Common myeloid progenitor, CD34-positive (primary cell): ENCODE results near the gene GFRA1.

Source experiments
- CTCF ChIA-PET: fragments of 350-600 bp; sonication (Branson Sonifier 250); formaldehyde crosslinking; loops from one replicate; lab custom pipeline; 2021; ENCODE audit warnings: antibody characterized with exemption; lab: Charles Lee
- POLR2A ChIA-PET: fragments of 350-600 bp; sonication (Branson Sonifier 250); formaldehyde crosslinking; loops from one replicate; lab custom pipeline; 2021; ENCODE audit warnings: antibody characterized with exemption; lab: Charles Lee
- DNase-seq, 3 donors: peaks; one replicate each; pipeline versions ENCODE4 v3.0.0 to v3.0.0-alpha.2; 2013
- H3K27ac ChIP-seq, 2 experiments: 1 replicate in 1 of 2; 2 replicates in 1 of 2; pipeline ENCODE4 v1.7.0; 2013; ENCODE audit warnings: inconsistent platforms in 2 of 2, low read length in 2 of 2, mild to moderate bottlenecking in 2 of 2, low read depth in 1 of 2, moderate library complexity in 1 of 2; ENCODE audit not compliant: severe bottlenecking in 2 of 2, insufficient read depth in 1 of 2, poor library complexity in 1 of 2
- H3K27me3 ChIP-seq, 5 experiments: replicated peaks in 2 of 5; 1 replicate in 3 of 5; 2 replicates in 2 of 5; pipeline versions ENCODE4 v1.6.1 to v1.7.0; 2013; ENCODE audit warnings: low read length in 4 of 5, mild to moderate bottlenecking in 2 of 5, moderate library complexity in 2 of 5, inconsistent platforms in 1 of 5; ENCODE audit not compliant: insufficient read depth in 5 of 5, control insufficient read depth in 4 of 5
- H3K36me3 ChIP-seq, 4 experiments: 1 replicate in 2 of 4; 2 replicates in 2 of 4; pipeline versions ENCODE4 v1.6.1 to v1.7.0; 2013; ENCODE audit warnings: low read length in 3 of 4, control low read depth in 1 of 4, mild to moderate bottlenecking in 1 of 4; ENCODE audit not compliant: control insufficient read depth in 4 of 4, insufficient read depth in 4 of 4
- H3K4me1 ChIP-seq, 4 experiments: 1 replicate in 3 of 4; 2 replicates in 1 of 4; pipeline versions ENCODE4 v1.6.1 to v1.7.1; 2013; ENCODE audit warnings: low read length in 3 of 4, mild to moderate bottlenecking in 3 of 4, control low read depth in 1 of 4, inconsistent platforms in 1 of 4, moderate library complexity in 1 of 4; ENCODE audit not compliant: control insufficient read depth in 4 of 4, insufficient read depth in 4 of 4; ENCODE audit errors: control extremely low read depth in 1 of 4
- H3K4me3 ChIP-seq, 7 experiments: 1 replicate in 4 of 7; 2 replicates in 3 of 7; pipeline versions ENCODE4 v1.5.1 to v1.7.0; 2013; ENCODE audit warnings: mild to moderate bottlenecking in 7 of 7, low read length in 6 of 7, moderate library complexity in 6 of 7, inconsistent platforms in 2 of 7, low read depth in 2 of 7, control low read depth in 1 of 7; ENCODE audit not compliant: insufficient read depth in 4 of 7, control insufficient read depth in 1 of 7; ENCODE audit errors: extremely low read depth in 1 of 7
- H3K9me3 ChIP-seq, 5 experiments: 1 replicate in 4 of 5; 2 replicates in 1 of 5; pipeline versions ENCODE4 v1.6.1 to v1.7.1; 2013; ENCODE audit warnings: low read length in 4 of 5, mild to moderate bottlenecking in 2 of 5, inconsistent platforms in 1 of 5, low read depth in 1 of 5, moderate library complexity in 1 of 5; ENCODE audit not compliant: control insufficient read depth in 4 of 5, insufficient read depth in 2 of 5; ENCODE audit errors: control extremely low read depth in 1 of 5
- WGBS: methylation state at CpG from one replicate; pipeline ENCODE4 v1.1.5; 2013; ENCODE audit not compliant: insufficient coverage; 5-methylcytosine and 5-hydroxymethylcytosine counted together

The GFRA1 gene

DNA sequence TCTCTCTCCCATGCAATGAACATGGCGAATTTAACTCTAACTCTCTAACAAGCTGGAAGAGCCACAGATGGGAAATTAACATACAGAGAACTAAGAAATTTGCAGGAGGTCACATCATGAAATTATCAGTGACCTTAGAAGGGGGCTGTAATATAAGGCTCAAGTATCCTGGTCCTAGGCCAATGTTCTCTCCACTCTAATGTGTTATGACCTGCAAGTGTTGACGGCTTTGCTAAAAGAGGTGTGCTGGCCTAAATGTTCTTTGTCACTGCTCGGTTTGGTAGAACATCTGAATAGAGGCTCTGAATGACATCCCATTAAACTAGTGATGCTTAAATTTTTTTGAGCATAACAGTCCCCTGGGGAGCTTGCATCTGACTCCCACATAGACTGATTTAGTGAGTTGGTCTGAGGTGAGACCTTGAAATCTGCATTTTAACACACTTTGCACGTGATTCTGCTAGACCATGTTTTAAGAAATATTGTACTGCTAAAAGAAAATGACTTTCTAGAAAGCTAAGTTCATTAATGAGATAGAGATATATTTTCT is 129.3 kb downstream of the GFRA1 start:
- Histone ChIP-seq H3K27me3 (peaks cover 0 to 12% (median 0%) of the 10 kb centered on the region in 5 experiments), H3K4me1 (no peaks in the 10 kb centered on the region), H3K4me3 (no peak overlapping the region), H3K36me3 (no peaks in the 10 kb centered on the region), H3K27ac (no peak overlapping the region), H3K9me3 (no peaks in the 10 kb centered on the region)
- WGBS: 100% methylated on average over 2 of the region's 4 CpGs
- ChIA-PET CTCF (no interaction called here), POLR2A (no interaction called here)
- no peak for DNase-seq

DNA sequence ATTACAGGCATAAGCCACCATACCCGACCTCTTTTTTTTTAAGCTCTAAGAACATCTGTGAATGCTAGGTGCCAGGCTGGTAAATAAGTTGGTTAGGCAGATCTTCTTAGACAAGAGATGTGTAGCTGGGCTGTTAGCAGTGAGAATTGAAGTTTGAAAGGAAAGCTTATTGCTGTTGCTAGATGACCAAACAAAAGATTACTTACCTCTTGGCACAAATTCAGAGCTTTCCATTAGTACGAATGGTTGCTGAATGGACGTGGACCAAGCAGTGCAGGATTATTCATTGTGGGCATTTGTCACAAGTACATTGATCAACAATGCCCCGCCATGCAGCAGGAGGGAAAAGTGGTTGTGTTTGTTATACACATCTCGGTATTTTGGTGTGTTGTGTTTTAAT is 131.2 kb downstream of the GFRA1 start:
- POLR2A ChIA-PET: no interaction called here
- CTCF ChIA-PET: no interaction called here
- H3K27me3 ChIP-seq: peaks cover 0 to 8% (median 0%) of the 10 kb centered on the region in 5 experiments
- no peaks in the 10 kb centered on the region for H3K4me1 ChIP-seq
- H3K27ac ChIP-seq: no peak overlapping the region
- H3K4me3 ChIP-seq: no peak overlapping the region
- WGBS: 100% methylated on average over 3 of the region's 5 CpGs
- no peaks in the 10 kb centered on the region for H3K36me3 ChIP-seq
- H3K9me3 ChIP-seq: no peaks in the 10 kb centered on the region
- DNase-seq: no peak

GRCh38 chr10:116141246-116141645 is 131.8 kb downstream of the GFRA1 start:
- 93% methylated on average over 3 of the region's 5 CpGs for WGBS
- no peak for DNase-seq

GRCh38 chr10:116139886-116140285 is 133.1 kb downstream of the GFRA1 start:
- Histone ChIP-seq H3K4me1 (no peaks in the 10 kb centered on the region), H3K27me3 (peaks cover 0 to 6% (median 0%) of the 10 kb centered on the region in 5 experiments), H3K4me3 (no peak overlapping the region), H3K27ac (no peak overlapping the region), H3K36me3 (no peaks in the 10 kb centered on the region), H3K9me3 (no peaks in the 10 kb centered on the region)
- CTCF ChIA-PET: no interaction called here
- 60% methylated on average over 3 of the region's 3 CpGs for WGBS
- POLR2A ChIA-PET: no interaction called here
- DNase-seq: no peak

More at GRCh38 chr10:116141246-116141645, 131.8 kb downstream of the GFRA1 start:
- ChIA-PET POLR2A (no interaction called here), CTCF (no interaction called here)
- no peaks in the 10 kb centered on the region for H3K9me3 ChIP-seq
- no peak overlapping the region for H3K27ac ChIP-seq
- no peaks in the 10 kb centered on the region for H3K4me1 ChIP-seq
- no peak overlapping the region for H3K4me3 ChIP-seq
- H3K36me3 ChIP-seq: no peaks in the 10 kb centered on the region
- H3K27me3 ChIP-seq: peaks cover 0 to 5% (median 0%) of the 10 kb centered on the region in 5 experiments

- no peak for DNase-seq
- Histone ChIP-seq H3K27ac (no peak overlapping the region), H3K36me3 (no peaks in the 10 kb centered on the region), H3K9me3 (no peaks in the 10 kb centered on the region), H3K4me3 (no peak overlapping the region), H3K4me1 (no peaks in the 10 kb centered on the region), H3K27me3 (peaks cover 0 to 6% (median 0%) of the 10 kb centered on the region in 5 experiments)
- WGBS: 80% methylated on average over 2 of the region's 4 CpGs
- POLR2A ChIA-PET: no interaction called here
- CTCF ChIA-PET: no interaction called here
Measured at GRCh38 chr10:116138897-116139296, 134.1 kb downstream of the GFRA1 start.

DNA sequence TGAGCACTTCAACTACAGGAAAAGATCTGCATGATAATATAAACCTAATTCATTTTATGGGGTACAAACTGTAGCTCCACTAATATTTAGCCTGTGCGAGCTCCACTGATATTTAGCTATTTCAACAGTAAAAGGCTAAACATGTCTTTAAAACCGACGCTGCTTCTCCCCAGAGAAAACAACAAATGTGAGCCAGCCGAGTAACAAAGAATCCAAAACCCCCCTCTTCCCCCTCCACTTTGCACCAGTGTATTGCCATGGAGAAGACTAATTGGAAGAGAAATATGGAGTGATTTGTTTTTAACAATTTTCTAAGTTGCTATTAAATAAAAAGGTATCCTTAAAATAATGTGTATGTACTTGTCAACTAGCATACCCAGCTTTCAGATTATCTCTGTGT is 136.7 kb downstream of the GFRA1 start:
- CTCF ChIA-PET: no interaction called here
- H3K27ac ChIP-seq: no peak overlapping the region
- H3K36me3 ChIP-seq: no peaks in the 10 kb centered on the region
- peaks cover 0 to 17% (median 0%) of the 10 kb centered on the region in 5 experiments for H3K27me3 ChIP-seq
- no peaks in the 10 kb centered on the region for H3K9me3 ChIP-seq
- H3K4me3 ChIP-seq: no peak overlapping the region
- POLR2A ChIA-PET: no interaction called here
- 100% methylated on average over 1 of the region's 4 CpGs for WGBS
- H3K4me1 ChIP-seq: no peaks in the 10 kb centered on the region
- no peak for DNase-seq

DNA sequence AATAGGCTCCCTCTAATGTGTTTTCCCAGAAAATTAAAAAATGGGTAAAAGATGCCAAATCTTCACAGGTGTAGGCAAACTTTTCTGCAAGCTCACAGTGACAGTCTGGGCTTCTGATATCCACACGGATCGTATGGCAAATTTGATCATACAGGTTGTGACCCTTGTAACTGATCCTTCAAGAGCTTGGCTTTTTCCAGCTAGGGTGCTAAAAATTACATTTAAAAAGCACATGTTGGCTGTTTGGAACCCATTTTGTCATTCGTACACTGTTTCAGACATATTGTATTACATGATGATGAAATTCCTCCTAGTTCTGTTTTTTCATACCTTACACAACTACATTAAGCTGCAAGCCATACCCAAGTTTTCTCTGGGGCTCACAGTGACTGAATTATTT is 138.7 kb downstream of the GFRA1 start:
- Histone ChIP-seq H3K27me3 (peaks cover 0 to 17% (median 0%) of the 10 kb centered on the region in 5 experiments), H3K27ac (no peak overlapping the region), H3K9me3 (peaks cover 0 to 4% (median 0%) of the 10 kb centered on the region in 5 experiments), H3K4me1 (no peaks in the 10 kb centered on the region), H3K36me3 (no peaks in the 10 kb centered on the region), H3K4me3 (no peak overlapping the region)
- WGBS: 96% methylated on average over 2 of the region's 3 CpGs
- ChIA-PET CTCF (no interaction called here), POLR2A (interaction anchor here (0.5 kb wide), 1 partner anchor 96 kb away, joined by 3 read pairs; no protein-coding TSS in a partner anchor)
- no peak for DNase-seq
